K562 (cell line): Measurements from ENCODE around the gene CDCA3. TPM values are rescaled to one million over a fixed set of nuclear protein-coding genes. Genes with fewer than 3 reads are reported as not detected.

ENCODE experiments used
- BRF1 ChIP-seq: IDR thresholded peaks from 3 replicates; pipeline ENCODE4 v1.6.1; 2011; ENCODE audit warnings: borderline replicate concordance, mild to moderate bottlenecking; ENCODE audit not compliant: insufficient read length; ENCODE audit errors: extremely low read depth
- CHD1 ChIP-seq: fragments of 200-600 bp; sonication (generic); IDR thresholded peaks from one replicate; pipeline ENCODE4 v1.6.1; 2012; ENCODE audit warnings: mild to moderate bottlenecking, moderate library complexity, low read length, inconsistent platforms
- ESRRB ChIP-seq: fragments of 250-450 bp; sonication (Bioruptor Pico); IDR thresholded peaks from 2 replicates; pipeline ENCODE4 v1.5.0; 2020; ENCODE audit warnings: mild to moderate bottlenecking, moderate library complexity, borderline replicate concordance
- EWSR1 ChIP-seq: fragments of 450-650 bp; IDR thresholded peaks from 2 replicates; pipeline ENCODE4 v1.6.1; 2018; ENCODE audit warnings: borderline replicate concordance, mild to moderate bottlenecking, low read depth, moderate library complexity; ENCODE audit not compliant: partially characterized antibody
- FOXK1 ChIP-seq: sonication (generic); formaldehyde crosslinking; IDR thresholded peaks from 2 replicates; pipeline ENCODE4 v1.8.0; 2022; ENCODE audit warnings: missing genetic modification reagents, mild to moderate bottlenecking, borderline replicate concordance
- FOXO4 ChIP-seq: fragments of 450-650 bp; formaldehyde crosslinking; IDR thresholded peaks from 2 replicates; pipeline ENCODE4 v1.4.0; 2020; ENCODE audit warnings: mild to moderate bottlenecking, moderate library complexity
- GATA2 ChIP-seq: sonication (generic); formaldehyde crosslinking; IDR thresholded peaks from 2 replicates; pipeline ENCODE4 v1.4.0; 2020; ENCODE audit warnings: mild to moderate bottlenecking, missing genetic modification reagents
- GTF2F1 ChIP-seq: IDR thresholded peaks from 2 replicates; pipeline ENCODE4 v1.6.1; 2011; ENCODE audit warnings: low read depth, low read length, improper control_type of control experiment
- KDM2B ChIP-seq: fragments of 250-450 bp; sonication (Bioruptor Pico); IDR thresholded peaks from 2 replicates; pipeline ENCODE4 v1.8.0; 2021; ENCODE audit warnings: mild to moderate bottlenecking, moderate library complexity
- MAFF ChIP-seq: IDR thresholded peaks from 2 replicates; pipeline ENCODE4 v1.6.1; 2012; ENCODE audit warnings: low read length, improper control_type of control experiment
- MYC ChIP-seq, 2 experiments: fragments of 250-450 bp in 1 of 2; sonication (Bioruptor Pico) in 1 of 2; IDR thresholded peaks; 2 replicates each; pipeline versions ENCODE4 v1.5.1 to v1.6.1; 2012 to 2021; ENCODE audit warnings: low read depth in 2 of 2, borderline replicate concordance in 1 of 2, improper control_type of control experiment in 1 of 2, low read length in 1 of 2, mild to moderate bottlenecking in 1 of 2, moderate library complexity in 1 of 2
- NCOA6 ChIP-seq: fragments of 450-650 bp; IDR thresholded peaks from 2 replicates; pipeline ENCODE4 v1.6.1; 2017; ENCODE audit warnings: mild to moderate bottlenecking
- NCOR1 ChIP-seq: fragments of 450-650 bp; IDR thresholded peaks from 2 replicates; pipeline ENCODE4 v1.6.1; 2016; ENCODE audit warnings: mild to moderate bottlenecking, moderate library complexity
- NFIC ChIP-seq: fragments of 450-650 bp; IDR thresholded peaks from 2 replicates; pipeline ENCODE4 v1.6.1; 2017; ENCODE audit warnings: mild to moderate bottlenecking, inconsistent platforms
- NONO ChIP-seq, 2 experiments: fragments of 200-400 bp in 1 of 2; fragments of 450-650 bp in 1 of 2; formaldehyde crosslinking in 1 of 2; IDR thresholded peaks; 2 replicates each; pipeline ENCODE4 v1.6.1; 2017; ENCODE audit warnings: low read depth in 2 of 2, mild to moderate bottlenecking in 2 of 2, moderate library complexity in 2 of 2, low read length in 1 of 2
- PPARD ChIP-seq: fragments of 250-450 bp; sonication (Bioruptor Pico); IDR thresholded peaks from 2 replicates; pipeline ENCODE4 v1.8.0; 2022; ENCODE audit warnings: inconsistent platforms, mild to moderate bottlenecking, moderate library complexity
- SRSF7 ChIP-seq: fragments of 200-400 bp; formaldehyde crosslinking; optimal IDR thresholded peaks from 2 replicates; pipeline ENCODE3; 2017; ENCODE audit warnings: mild to moderate bottlenecking, low read depth, low read length
- TEAD1 ChIP-seq, 2 experiments: fragments of 450-650 bp in 1 of 2; sonication (generic) in 1 of 2; formaldehyde crosslinking; IDR thresholded peaks; 2 replicates each; pipeline versions ENCODE4 v1.4.0 to v1.8.0; 2020 to 2022; ENCODE audit warnings: mild to moderate bottlenecking in 2 of 2, missing genetic modification reagents in 1 of 2
- ZBED1 ChIP-seq: IDR thresholded peaks from 2 replicates; pipeline ENCODE4 v1.6.1; 2014
- ZNF146 ChIP-seq: IDR thresholded peaks from one replicate; pipeline ENCODE4 v1.6.1; 2018; ENCODE audit warnings: missing compliant biosample characterization; ENCODE audit not compliant: unreplicated experiment
- ZNF232 ChIP-seq: sonication (generic); formaldehyde crosslinking; IDR thresholded peaks from 2 replicates; pipeline ENCODE4 v1.8.0; 2022; ENCODE audit warnings: mild to moderate bottlenecking, missing genetic modification reagents
- ZNF717 ChIP-seq: fragments of 250-450 bp; sonication (Bioruptor Pico); IDR thresholded peaks from 2 replicates; pipeline ENCODE4 v1.5.0; 2021
- ZNF780A ChIP-seq: fragments of 250-450 bp; sonication (Bioruptor Pico); IDR thresholded peaks from 2 replicates; pipeline ENCODE4 v1.5.0; 2021; ENCODE audit warnings: mild to moderate bottlenecking
- polyA plus RNA-seq, 8 experiments: library from polyadenylated mRNA; depleted of rRNA in 4 of 8; stranded (reverse) in 5 of 8; unstranded in 3 of 8; fragments of >200 nt; fragmentation: Nextera tagmentation in 2 of 8; fragmentation: Illumina TruSeq in 1 of 8; extraction: Ambion mirVana in 2 of 8; extraction: Trizol in 1 of 8; gene quantifications; 2 replicates each; pipeline versions ENCODE4 v1.2.1 to v1.2.3, GENCODE V29; 2011 to 2014; ENCODE audit warnings: inconsistent platforms in 1 of 8, missing spikeins in 1 of 8
- total RNA-seq, 7 experiments: library from RNA; depleted of rRNA in 6 of 7; stranded (reverse); fragments of >200 nt in 6 of 7; fragmentation: Illumina TruSeq in 2 of 7; extraction: Trizol in 2 of 7; gene quantifications; 2 replicates each; pipeline versions ENCODE4 v1.2.1 to v1.2.3, GENCODE V29; 2011 to 2021; ENCODE audit warnings: low replicate concordance in 1 of 7
- TF ChIP-seq, protein P1 (sequence below): sonication (generic); formaldehyde crosslinking; IDR thresholded peaks from 2 replicates; pipeline ENCODE4 v1.8.1; 2022; ENCODE audit warnings: missing genetic modification reagents
- TF ChIP-seq, protein P2 (sequence below): fragments of 250-450 bp; sonication (Bioruptor Pico); IDR thresholded peaks from 2 replicates; pipeline ENCODE4 v1.8.0; 2021; ENCODE audit warnings: moderate library complexity, mild to moderate bottlenecking, inconsistent platforms

The CDCA3 gene
- total and polyA plus RNA-seq, 9 of the 15 experiments (the other 6 are each of a cell fraction or from before 2014, with no cell fraction given), result 24.2 to 80.8 (median 55.1) TPM

DNA sequence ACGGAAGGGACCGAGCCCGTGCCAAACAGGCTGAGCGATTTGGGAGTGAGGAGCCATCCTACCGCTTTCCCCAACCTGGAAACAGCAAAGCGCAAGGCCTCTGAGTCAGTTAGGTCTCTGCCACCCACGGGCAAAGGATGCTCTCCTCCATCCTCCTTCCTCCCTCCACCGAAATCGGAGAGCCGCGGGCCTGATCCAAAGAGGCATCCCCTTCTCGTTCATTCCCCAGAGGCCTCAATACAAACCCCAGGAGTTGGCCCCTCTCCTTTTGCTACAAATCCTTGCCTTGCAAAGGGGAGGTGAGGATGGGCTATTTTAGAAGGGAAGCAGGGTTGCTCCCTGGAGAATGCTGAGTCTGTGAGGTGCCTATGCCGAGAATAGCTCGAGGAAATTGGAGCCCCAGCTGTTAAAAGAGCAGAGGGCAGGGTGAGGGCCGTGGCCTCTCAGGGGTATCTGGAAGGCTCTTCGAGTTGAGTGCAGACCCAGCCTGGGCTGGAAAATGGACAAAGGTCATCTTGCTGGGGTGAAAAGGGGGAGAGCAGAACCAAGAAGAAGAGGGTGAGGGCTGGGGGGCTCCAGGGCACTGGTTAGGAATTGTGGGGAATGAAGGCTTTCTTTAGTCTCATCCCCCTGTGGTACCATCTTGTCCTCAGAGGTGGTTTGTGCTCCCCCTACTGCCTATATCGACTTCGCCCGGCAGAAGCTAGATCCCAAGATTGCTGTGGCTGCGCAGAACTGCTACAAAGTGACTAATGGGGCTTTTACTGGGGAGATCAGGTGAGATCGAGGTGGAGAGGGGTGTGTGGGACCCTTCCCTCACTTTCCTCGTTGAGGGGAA, 17.3 kb upstream of the CDCA3 start (continued):
- TF ChIP-seq NCOR1 (no peak), ZNF717 (CRISPR knock-in tag) (no peak), MYC (IDR thresholded peaks at IDR 0.05; ENCODE audit: low read depth, low read length) (no peak), MYC (CRISPR knock-in tag; IDR thresholded peaks at IDR 0.05; ENCODE audit: borderline replicate concordance, low read depth) (no peak), CHD1 (peak; percentile 90), BRF1 (no peak), MAFF (peak; percentile 12; the same call in 1 of the 2 replicates), KDM2B (CRISPR knock-in tag) (no peak), GATA2 (CRISPR knock-in tag) (peak; percentile 51; the same call in 1 of the 2 replicates), TEAD1 (CRISPR knock-in tag; IDR thresholded peaks at IDR 0.05) (no peak), ESRRB (CRISPR knock-in tag) (no peak), ZBED1 (no peak), FOXO4 (CRISPR knock-in tag) (no peak), PPARD (CRISPR knock-in tag) (no peak), EWSR1 (no peak), GTF2F1 (no peak), ZNF780A (no peak), SRSF7 (no peak), NFIC (no peak), NONO (IDR thresholded peaks at IDR 0.05; ENCODE audit: low read depth in 2 of 2, low read length in 1 of 2) (no peak), NCOA6 (no peak), FOXK1 (CRISPR knock-in tag) (0 out of 2 replicates have a peak, but pooled peaks have one; percentile 84), ZNF146 (CRISPR knock-in tag) (no peak), ZNF232 (no peak)
- TF ChIP-seq, protein P1, sequence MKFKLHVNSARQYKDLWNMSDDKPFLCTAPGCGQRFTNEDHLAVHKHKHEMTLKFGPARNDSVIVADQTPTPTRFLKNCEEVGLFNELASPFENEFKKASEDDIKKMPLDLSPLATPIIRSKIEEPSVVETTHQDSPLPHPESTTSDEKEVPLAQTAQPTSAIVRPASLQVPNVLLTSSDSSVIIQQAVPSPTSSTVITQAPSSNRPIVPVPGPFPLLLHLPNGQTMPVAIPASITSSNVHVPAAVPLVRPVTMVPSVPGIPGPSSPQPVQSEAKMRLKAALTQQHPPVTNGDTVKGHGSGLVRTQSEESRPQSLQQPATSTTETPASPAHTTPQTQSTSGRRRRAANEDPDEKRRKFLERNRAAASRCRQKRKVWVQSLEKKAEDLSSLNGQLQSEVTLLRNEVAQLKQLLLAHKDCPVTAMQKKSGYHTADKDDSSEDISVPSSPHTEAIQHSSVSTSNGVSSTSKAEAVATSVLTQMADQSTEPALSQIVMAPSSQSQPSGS, result no peak
- TF ChIP-seq, protein P2, sequence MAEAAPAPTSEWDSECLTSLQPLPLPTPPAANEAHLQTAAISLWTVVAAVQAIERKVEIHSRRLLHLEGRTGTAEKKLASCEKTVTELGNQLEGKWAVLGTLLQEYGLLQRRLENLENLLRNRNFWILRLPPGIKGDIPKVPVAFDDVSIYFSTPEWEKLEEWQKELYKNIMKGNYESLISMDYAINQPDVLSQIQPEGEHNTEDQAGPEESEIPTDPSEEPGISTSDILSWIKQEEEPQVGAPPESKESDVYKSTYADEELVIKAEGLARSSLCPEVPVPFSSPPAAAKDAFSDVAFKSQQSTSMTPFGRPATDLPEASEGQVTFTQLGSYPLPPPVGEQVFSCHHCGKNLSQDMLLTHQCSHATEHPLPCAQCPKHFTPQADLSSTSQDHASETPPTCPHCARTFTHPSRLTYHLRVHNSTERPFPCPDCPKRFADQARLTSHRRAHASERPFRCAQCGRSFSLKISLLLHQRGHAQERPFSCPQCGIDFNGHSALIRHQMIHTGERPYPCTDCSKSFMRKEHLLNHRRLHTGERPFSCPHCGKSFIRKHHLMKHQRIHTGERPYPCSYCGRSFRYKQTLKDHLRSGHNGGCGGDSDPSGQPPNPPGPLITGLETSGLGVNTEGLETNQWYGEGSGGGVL, result no peak
